Measurements from ENCODE around the gene WSCD2. TPM values are rescaled to one million over a fixed set of nuclear protein-coding genes. Genes with fewer than 3 reads are reported as not detected.

The WSCD2 gene
- polyA plus RNA-seq, 1 donor from 2014 or later: 5.8 TPM

- Histone ChIP-seq H3K4me2 (ENCODE audit: low read length) (no peak overlapping the region), H3K27me3 (ENCODE audit: insufficient read depth, low read depth, low read length) (no peaks in the 10 kb centered on the region), H3K9me2 (ENCODE audit: insufficient read depth, low read length) (no peaks in the 10 kb centered on the region), H3F3A (ENCODE audit: insufficient read depth, low read length, poor library complexity, severe bottlenecking) (no peaks in the 10 kb centered on the region), H3K27ac (ENCODE audit: low read length) (no peak overlapping the region), H3K9me3 (ENCODE audit: low read length) (no peaks in the 10 kb centered on the region), H3K36me3 (ENCODE audit: insufficient read depth, low read length) (no peaks in the 10 kb centered on the region), H4K20me1 (ENCODE audit: insufficient read depth) (no peaks in the 10 kb centered on the region), H3K9ac (ENCODE audit: low read length) (no peak overlapping the region), H3K4me3 (ENCODE audit: low read length) (no peak overlapping the region), H2AFZ (ENCODE audit: low read depth, low read length) (no peak overlapping the region), H3K79me2 (replicated peaks; ENCODE audit: insufficient read depth, low read length) (no peaks in the 10 kb centered on the region)
- TF ChIP-seq, protein P1, sequence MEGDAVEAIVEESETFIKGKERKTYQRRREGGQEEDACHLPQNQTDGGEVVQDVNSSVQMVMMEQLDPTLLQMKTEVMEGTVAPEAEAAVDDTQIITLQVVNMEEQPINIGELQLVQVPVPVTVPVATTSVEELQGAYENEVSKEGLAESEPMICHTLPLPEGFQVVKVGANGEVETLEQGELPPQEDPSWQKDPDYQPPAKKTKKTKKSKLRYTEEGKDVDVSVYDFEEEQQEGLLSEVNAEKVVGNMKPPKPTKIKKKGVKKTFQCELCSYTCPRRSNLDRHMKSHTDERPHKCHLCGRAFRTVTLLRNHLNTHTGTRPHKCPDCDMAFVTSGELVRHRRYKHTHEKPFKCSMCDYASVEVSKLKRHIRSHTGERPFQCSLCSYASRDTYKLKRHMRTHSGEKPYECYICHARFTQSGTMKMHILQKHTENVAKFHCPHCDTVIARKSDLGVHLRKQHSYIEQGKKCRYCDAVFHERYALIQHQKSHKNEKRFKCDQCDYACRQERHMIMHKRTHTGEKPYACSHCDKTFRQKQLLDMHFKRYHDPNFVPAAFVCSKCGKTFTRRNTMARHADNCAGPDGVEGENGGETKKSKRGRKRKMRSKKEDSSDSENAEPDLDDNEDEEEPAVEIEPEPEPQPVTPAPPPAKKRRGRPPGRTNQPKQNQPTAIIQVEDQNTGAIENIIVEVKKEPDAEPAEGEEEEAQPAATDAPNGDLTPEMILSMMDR (IDR thresholded peaks at IDR 0.05; ENCODE audit: poor library complexity, severe bottlenecking): no peak
- TF ChIP-seq, protein P2, sequence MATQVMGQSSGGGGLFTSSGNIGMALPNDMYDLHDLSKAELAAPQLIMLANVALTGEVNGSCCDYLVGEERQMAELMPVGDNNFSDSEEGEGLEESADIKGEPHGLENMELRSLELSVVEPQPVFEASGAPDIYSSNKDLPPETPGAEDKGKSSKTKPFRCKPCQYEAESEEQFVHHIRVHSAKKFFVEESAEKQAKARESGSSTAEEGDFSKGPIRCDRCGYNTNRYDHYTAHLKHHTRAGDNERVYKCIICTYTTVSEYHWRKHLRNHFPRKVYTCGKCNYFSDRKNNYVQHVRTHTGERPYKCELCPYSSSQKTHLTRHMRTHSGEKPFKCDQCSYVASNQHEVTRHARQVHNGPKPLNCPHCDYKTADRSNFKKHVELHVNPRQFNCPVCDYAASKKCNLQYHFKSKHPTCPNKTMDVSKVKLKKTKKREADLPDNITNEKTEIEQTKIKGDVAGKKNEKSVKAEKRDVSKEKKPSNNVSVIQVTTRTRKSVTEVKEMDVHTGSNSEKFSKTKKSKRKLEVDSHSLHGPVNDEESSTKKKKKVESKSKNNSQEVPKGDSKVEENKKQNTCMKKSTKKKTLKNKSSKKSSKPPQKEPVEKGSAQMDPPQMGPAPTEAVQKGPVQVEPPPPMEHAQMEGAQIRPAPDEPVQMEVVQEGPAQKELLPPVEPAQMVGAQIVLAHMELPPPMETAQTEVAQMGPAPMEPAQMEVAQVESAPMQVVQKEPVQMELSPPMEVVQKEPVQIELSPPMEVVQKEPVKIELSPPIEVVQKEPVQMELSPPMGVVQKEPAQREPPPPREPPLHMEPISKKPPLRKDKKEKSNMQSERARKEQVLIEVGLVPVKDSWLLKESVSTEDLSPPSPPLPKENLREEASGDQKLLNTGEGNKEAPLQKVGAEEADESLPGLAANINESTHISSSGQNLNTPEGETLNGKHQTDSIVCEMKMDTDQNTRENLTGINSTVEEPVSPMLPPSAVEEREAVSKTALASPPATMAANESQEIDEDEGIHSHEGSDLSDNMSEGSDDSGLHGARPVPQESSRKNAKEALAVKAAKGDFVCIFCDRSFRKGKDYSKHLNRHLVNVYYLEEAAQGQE (IDR thresholded peaks at IDR 0.05; ENCODE audit: borderline replicate concordance): no peak
- TF ChIP-seq SMC3 (conservative IDR thresholded peaks at IDR 0.05; ENCODE audit: poor library complexity) (no peak), TAF1 (IDR thresholded peaks at IDR 0.05; ENCODE audit: low read depth) (no peak), POLR2AphosphoS5 (IDR thresholded peaks at IDR 0.05) (no peak), EZH2 (IDR thresholded peaks at IDR 0.05; ENCODE audit: borderline replicate concordance, insufficient read depth, low read length, poor library complexity, severe bottlenecking) (no peak), EP300 (conservative IDR thresholded peaks at IDR 0.05; ENCODE audit: poor library complexity, severe bottlenecking) (no peak), MXI1 (conservative IDR thresholded peaks at IDR 0.05; ENCODE audit: poor library complexity, severe bottlenecking) (no peak), RAD21 (conservative IDR thresholded peaks at IDR 0.05) (no peak)
Measured at GRCh38 chr12:108298761-108299275, 169.7 kb downstream of the WSCD2 start.

- H2AFZ ChIP-seq (ENCODE audit: low read depth, low read length): no peak overlapping the region
- no peaks in the 10 kb centered on the region for H4K20me1 ChIP-seq (ENCODE audit: insufficient read depth)
- no peak overlapping the region for H3K27ac ChIP-seq (ENCODE audit: low read length)
- no peaks in the 10 kb centered on the region for H3K79me2 ChIP-seq (replicated peaks; ENCODE audit: insufficient read depth, low read length)
- no peaks in the 10 kb centered on the region for H3F3A ChIP-seq (ENCODE audit: insufficient read depth, low read length, poor library complexity, severe bottlenecking)
- TF ChIP-seq EZH2 (IDR thresholded peaks at IDR 0.05; ENCODE audit: borderline replicate concordance, insufficient read depth, low read length, poor library complexity, severe bottlenecking) (no peak), POLR2AphosphoS5 (IDR thresholded peaks at IDR 0.05) (no peak), MXI1 (conservative IDR thresholded peaks at IDR 0.05; ENCODE audit: poor library complexity, severe bottlenecking) (no peak), SMC3 (conservative IDR thresholded peaks at IDR 0.05; ENCODE audit: poor library complexity) (no peak), TAF1 (IDR thresholded peaks at IDR 0.05; ENCODE audit: low read depth) (no peak), RAD21 (conservative IDR thresholded peaks at IDR 0.05) (no peak), EP300 (conservative IDR thresholded peaks at IDR 0.05; ENCODE audit: poor library complexity, severe bottlenecking) (no peak)
- TF ChIP-seq, protein P2 (IDR thresholded peaks at IDR 0.05; ENCODE audit: borderline replicate concordance): no peak
- TF ChIP-seq, protein P1 (IDR thresholded peaks at IDR 0.05; ENCODE audit: poor library complexity, severe bottlenecking): no peak
- no peaks in the 10 kb centered on the region for H3K9me2 ChIP-seq (ENCODE audit: insufficient read depth, low read length)
- H3K4me2 ChIP-seq (ENCODE audit: low read length): no peak overlapping the region
- H3K36me3 ChIP-seq (ENCODE audit: insufficient read depth, low read length): no peaks in the 10 kb centered on the region
- H3K4me3 ChIP-seq (ENCODE audit: low read length): no peak overlapping the region
- no peaks in the 10 kb centered on the region for H3K9me3 ChIP-seq (ENCODE audit: low read length)
- H3K27me3 ChIP-seq (ENCODE audit: insufficient read depth, low read depth, low read length): no peaks in the 10 kb centered on the region
- H3K9ac ChIP-seq (ENCODE audit: low read length): no peak overlapping the region
Measured at GRCh38 chr12:108299516-108299915, 170.4 kb downstream of the WSCD2 start.

All from neural cell (in vitro differentiated cells).